H1 (cell line): ENCODE results near the gene CFAP58. TPM values are rescaled to one million over a fixed set of nuclear protein-coding genes. Genes with fewer than 3 reads are reported as not detected.
A peak's percentile ranks its signal among the peaks of the same experiment; 100 is the strongest.

Source experiments
- CTCF ChIA-PET: fragments of 300-600 bp; sonication (Branson Sonifier 250); formaldehyde crosslinking; loops from one replicate; lab custom pipeline; 2021; ENCODE audit not compliant: partially characterized antibody; lab: Charles Lee
- POLR2A ChIA-PET: fragments of 300-600 bp; sonication (Branson Sonifier 250); formaldehyde crosslinking; loops from one replicate; lab custom pipeline; 2021; ENCODE audit warnings: inconsistent platforms; ENCODE audit not compliant: partially characterized antibody; lab: Charles Lee
- DNase-seq, 2 experiments: peaks; one replicate each; pipeline versions ENCODE4 v3.0.0 to v3.0.0-alpha.2; 2010 to 2022; ENCODE audit warnings: low spot score in 2 of 2, low read depth in 1 of 2, mixed read lengths in 1 of 2
- FAIRE-seq: peaks from 2 replicates; lab custom pipeline; 2011; peaks lifted over from hg19 to GRCh38; lab: Jason Lieb, UNC
- H2AFZ ChIP-seq: 2 replicates; pipeline ENCODE4 v1.8.1; 2012; ENCODE audit warnings: low read length, inconsistent platforms
- H2AK5ac ChIP-seq: 2 replicates; pipeline ENCODE4 v1.6.1; 2013; ENCODE audit warnings: low read depth, low read length
- H2BK120ac ChIP-seq: replicated peaks from 2 replicates; pipeline ENCODE3; 2013; ENCODE audit warnings: low read depth, low read length, inconsistent platforms
- H2BK12ac ChIP-seq: 2 replicates; pipeline ENCODE4 v1.6.1; 2013; ENCODE audit warnings: low read depth, low read length
- H2BK15ac ChIP-seq: 2 replicates; pipeline ENCODE4 v1.6.1; 2013; ENCODE audit warnings: low read length
- H2BK20ac ChIP-seq: 2 replicates; pipeline ENCODE4 v1.6.1; 2013; ENCODE audit warnings: low read length
- H2BK5ac ChIP-seq: 2 replicates; pipeline ENCODE4 v1.6.1; 2013; ENCODE audit warnings: low read depth, low read length
- H3K14ac ChIP-seq: 2 replicates; pipeline ENCODE4 v1.6.1; 2013; ENCODE audit warnings: inconsistent platforms; ENCODE audit not compliant: insufficient read length
- H3K18ac ChIP-seq: 2 replicates; pipeline ENCODE4 v1.6.1; 2013; ENCODE audit warnings: low read length; ENCODE audit errors: extremely low read depth
- H3K23ac ChIP-seq: 2 replicates; pipeline ENCODE4 v1.6.1; 2013; ENCODE audit warnings: inconsistent platforms; ENCODE audit not compliant: insufficient read length
- H3K23me2 ChIP-seq: 2 replicates; pipeline ENCODE4 v1.6.1; 2013; ENCODE audit warnings: low read depth, low read length
- H3K27ac ChIP-seq: 2 replicates; pipeline ENCODE4 v1.6.1; 2011; ENCODE audit warnings: low read depth, low read length, inconsistent platforms
- H3K27me3 ChIP-seq, 4 experiments: replicated peaks in 1 of 4; 1 replicate in 1 of 4; 2 replicates in 3 of 4; pipeline versions ENCODE4 v1.6.1 to v1.8.1; 2011 to 2013; ENCODE audit warnings: low read length in 3 of 4, mild to moderate bottlenecking in 3 of 4, inconsistent platforms in 2 of 4, mixed read lengths in 2 of 4, moderate library complexity in 1 of 4; ENCODE audit not compliant: control insufficient read depth in 3 of 4, insufficient read depth in 3 of 4; ENCODE audit errors: extremely low read depth in 1 of 4
- H3K36me3 ChIP-seq, 4 experiments: 2 replicates each; pipeline versions ENCODE4 v1.6.1 to v1.8.1; 2011 to 2013; ENCODE audit warnings: mild to moderate bottlenecking in 4 of 4, low read length in 3 of 4, moderate library complexity in 2 of 4, control low read depth in 1 of 4, inconsistent platforms in 1 of 4; ENCODE audit not compliant: insufficient read depth in 4 of 4, control insufficient read depth in 2 of 4
- H3K4ac ChIP-seq: replicated peaks from 2 replicates; pipeline ENCODE3; 2013; ENCODE audit warnings: low read length, low read depth, mixed read lengths, inconsistent platforms; ENCODE audit not compliant: insufficient read length
- H3K4me1 ChIP-seq, 4 experiments: replicated peaks in 1 of 4; 1 replicate in 1 of 4; 2 replicates in 3 of 4; pipeline versions ENCODE4 v1.6.1 to v1.8.1; 2011 to 2013; ENCODE audit warnings: low read length in 3 of 4, inconsistent platforms in 2 of 4, mixed read lengths in 1 of 4; ENCODE audit not compliant: insufficient read depth in 4 of 4, control insufficient read depth in 3 of 4
- H3K4me2 ChIP-seq, 2 experiments: 2 replicates each; pipeline versions ENCODE4 v1.6.1 to v1.8.1; 2011 to 2013; ENCODE audit warnings: low read depth in 2 of 2, low read length in 2 of 2, control low read depth in 1 of 2, inconsistent platforms in 1 of 2, mild to moderate bottlenecking in 1 of 2; ENCODE audit not compliant: insufficient read depth in 1 of 2
- H3K4me3 ChIP-seq, 4 experiments: fragments of 200-600, 300-600 bp in 1 of 4; sonication (generic), shearing (Covaris generic), sonication (Bioruptor Twin) in 1 of 4; 2 replicates each; pipeline versions ENCODE4 v1.5.1 to v1.8.1; 2011 to 2016; ENCODE audit warnings: low read length in 4 of 4, low read depth in 3 of 4, control low read depth in 2 of 4, inconsistent platforms in 2 of 4, mild to moderate bottlenecking in 2 of 4, mixed read lengths in 1 of 4, moderate library complexity in 1 of 4; ENCODE audit not compliant: insufficient read depth in 2 of 4; ENCODE audit errors: extremely low read depth in 1 of 4
- H3K56ac ChIP-seq: replicated peaks from 2 replicates; pipeline ENCODE3; 2013; ENCODE audit warnings: low read depth, mild to moderate bottlenecking, mixed read lengths, low read length, inconsistent platforms; ENCODE audit not compliant: insufficient read length
- H3K79me1 ChIP-seq: 2 replicates; pipeline ENCODE4 v1.6.1; 2013; ENCODE audit warnings: low read depth, low read length, control low read depth
- H3K79me2 ChIP-seq, 2 experiments: 2 replicates each; pipeline versions ENCODE4 v1.6.1 to v1.8.1; 2012 to 2013; ENCODE audit warnings: low read length in 2 of 2, mild to moderate bottlenecking in 2 of 2, inconsistent platforms in 1 of 2; ENCODE audit not compliant: insufficient read depth in 2 of 2, control insufficient read depth in 1 of 2
- H3K9ac ChIP-seq, 4 experiments: replicated peaks in 1 of 4; 1 replicate in 1 of 4; 2 replicates in 3 of 4; pipeline versions ENCODE4 v1.6.1 to v1.8.1; 2011 to 2013; ENCODE audit warnings: low read depth in 3 of 4, low read length in 3 of 4, control low read depth in 2 of 4, mild to moderate bottlenecking in 2 of 4, moderate library complexity in 2 of 4, inconsistent platforms in 1 of 4; ENCODE audit errors: extremely low read depth in 1 of 4
- H3K9me3 ChIP-seq, 2 experiments: 2 replicates each; pipeline versions ENCODE4 v1.6.1 to v1.8.1; 2012 to 2013; ENCODE audit warnings: mild to moderate bottlenecking in 2 of 2, moderate library complexity in 2 of 2, control low read depth in 1 of 2, inconsistent platforms in 1 of 2, low read depth in 1 of 2, low read length in 1 of 2, mixed read lengths in 1 of 2; ENCODE audit not compliant: insufficient read depth in 2 of 2
- H4K20me1 ChIP-seq, 2 experiments: replicated peaks in 1 of 2; 2 replicates each; pipeline versions ENCODE3 to v1.8.1; 2011 to 2013; ENCODE audit warnings: inconsistent platforms in 2 of 2, low read length in 2 of 2, mild to moderate bottlenecking in 1 of 2; ENCODE audit not compliant: insufficient read depth in 2 of 2, control insufficient read depth in 1 of 2
- H4K5ac ChIP-seq: 2 replicates; pipeline ENCODE4 v1.6.1; 2013; ENCODE audit warnings: low read length, low read depth, mixed read lengths, inconsistent platforms; ENCODE audit not compliant: insufficient read length
- H4K8ac ChIP-seq: 2 replicates; pipeline ENCODE4 v1.8.0; 2013; ENCODE audit warnings: mild to moderate bottlenecking, moderate library complexity, low read length, inconsistent platforms; ENCODE audit not compliant: insufficient read depth; ENCODE audit errors: extremely low read depth
- H4K91ac ChIP-seq: replicated peaks from 2 replicates; pipeline ENCODE3; 2013; ENCODE audit warnings: low read length, mixed read lengths, inconsistent platforms; ENCODE audit not compliant: insufficient read length
- ASH2L ChIP-seq: fragments of 200-600, 300-600 bp; sonication (generic); IDR thresholded peaks from one replicate; pipeline ENCODE4 v1.7.1; 2017; ENCODE audit warnings: low read length
- BRCA1 ChIP-seq: IDR thresholded peaks from 2 replicates; pipeline ENCODE4 v1.6.1; 2012; ENCODE audit warnings: low read depth, low read length, improper control_type of control experiment
- CEBPB ChIP-seq: IDR thresholded peaks from 2 replicates; pipeline ENCODE4 v1.6.1; 2012; ENCODE audit warnings: low read depth, low read length
- CREB1 ChIP-seq: IDR thresholded peaks from 2 replicates; pipeline ENCODE4 v1.6.1; 2012; ENCODE audit warnings: inconsistent platforms
- HDAC2 ChIP-seq, 2 experiments: fragments of 300-600 bp in 1 of 2; sonication (generic) in 1 of 2; IDR thresholded peaks; 2 replicates each; pipeline ENCODE4 v1.6.1; 2011 to 2012; ENCODE audit warnings: low read depth in 2 of 2, low read length in 2 of 2, mild to moderate bottlenecking in 2 of 2, moderate library complexity in 2 of 2, borderline replicate concordance in 1 of 2, inconsistent platforms in 1 of 2
- JUN ChIP-seq: IDR thresholded peaks from 2 replicates; pipeline ENCODE4 v1.6.1; 2011; ENCODE audit warnings: low read depth, mild to moderate bottlenecking, improper control_type of control experiment, low read length
- RBBP5 ChIP-seq: IDR thresholded peaks from 2 replicates; pipeline ENCODE4 v1.7.1; 2012; ENCODE audit warnings: low read depth, mild to moderate bottlenecking, inconsistent platforms, low read length, moderate library complexity, borderline replicate concordance
- RFX5 ChIP-seq: IDR thresholded peaks from 2 replicates; pipeline ENCODE4 v1.6.1; 2011; ENCODE audit warnings: low read depth, low read length, improper control_type of control experiment, borderline replicate concordance
- SIN3A ChIP-seq, 2 experiments: IDR thresholded peaks in 1 of 2; conservative IDR thresholded peaks in 1 of 2; 2 replicates each; pipeline ENCODE4 v1.6.1; 2011 to 2012; ENCODE audit warnings: low read length in 2 of 2, improper control_type of control experiment in 1 of 2, low read depth in 1 of 2, mild to moderate bottlenecking in 1 of 2
- SIX5 ChIP-seq: IDR thresholded peaks from 2 replicates; pipeline ENCODE4 v1.6.1; 2011; ENCODE audit warnings: mild to moderate bottlenecking, low read depth, low read length
- WGBS, 2 experiments: shearing (Covaris generic) in 1 of 2; methylation state at CpG; one replicate each; pipeline versions ENCODE4 v1.1.6 to v1.1.7; 2013 to 2015; ENCODE audit warnings: low lambda C conversion rate in 2 of 2, mixed read lengths in 2 of 2, inconsistent platforms in 1 of 2, low coverage in 1 of 2, missing lambda C conversion rate in 1 of 2; ENCODE audit not compliant: insufficient replicate concordance in 2 of 2, insufficient coverage in 1 of 2, insufficient read length in 1 of 2; ENCODE audit errors: extremely low coverage in 1 of 2, missing lambda C conversion rate in 1 of 2; 5-methylcytosine and 5-hydroxymethylcytosine counted together
- polyA plus RNA-seq, 7 experiments: library from polyadenylated mRNA; depleted of rRNA in 3 of 7; stranded (reverse) in 5 of 7; unstranded in 2 of 7; fragments of >200 nt in 5 of 7; fragments of 200-250 nt in 2 of 7; gene quantifications; 1 replicate in 5 of 7; 2 replicates in 1 of 7; 4 replicates in 1 of 7; pipeline versions ENCODE4 v1.2.1 to v1.2.3, GENCODE V29; 2011 to 2013; ENCODE audit warnings: missing spikeins in 2 of 7, mixed read lengths in 2 of 7
- total RNA-seq: library from RNA; stranded (reverse); fragmentation: NEBNext Ultra II Directional; extraction: Animal tissue kit (Norgen Biotek cat#: 25700); gene quantifications from 2 replicates; pipeline ENCODE4 v1.2.1, GENCODE V29; 2021

The CFAP58 gene
- total and polyA plus RNA-seq, 2 of the 8 experiments (the other 6 are each of a cell fraction or from before 2014, with no cell fraction given): 0.32 to 0.71 TPM

- H2BK20ac ChIP-seq: peak overlapping the region; percentile 37; the same call in 1 of the 2 replicates
- H3K27me3 ChIP-seq: no peaks in the 10 kb centered on the region
- peak overlapping the region; percentile 60 for H2BK120ac ChIP-seq
- no peak overlapping the region for H3K56ac ChIP-seq
- no peaks in the 10 kb centered on the region for H3K9me3 ChIP-seq
- H3K9ac ChIP-seq: peak overlapping the region in 2 of 4 experiments; percentile 39 to 52; a peak in 4 of 7 replicates
- H4K91ac ChIP-seq: peak overlapping the region; percentile 76
- no peak overlapping the region for H2AFZ ChIP-seq
- peaks cover 4 to 88% of the 10 kb centered on the region in 2 experiments; a peak in 3 of 4 replicates for H3K79me2 ChIP-seq
- H2BK12ac ChIP-seq: peak overlapping the region; percentile 42
- peak overlapping the region in 3 of 4 experiments; percentile 17 to 44 (median 24); a peak in 5 of 8 replicates for H3K4me3 ChIP-seq
- 36% methylated on average over 13 of the region's 15 CpGs; no CpG with 5 or more reads in 1 of the 2 experiments for WGBS, 2 experiments
- no peaks in the 10 kb centered on the region for H3K36me3 ChIP-seq
- H3K14ac ChIP-seq: no peak overlapping the region
- POLR2A ChIA-PET: interaction anchor here (0.6 to 4.9 kb wide), 4 partner anchors 10 to 53 kb away, joined by 3 to 37 read pairs (median 6); partner anchors contain the start of gene ITPRIP
- H3K27ac ChIP-seq: peak overlapping the region; percentile 87
- FAIRE-seq: no peak
- peak overlapping the region; percentile 22 for H3K4ac ChIP-seq
- H3K23me2 ChIP-seq: no peaks in the 10 kb centered on the region
- peaks cover 2 to 4% of the 10 kb centered on the region in 2 experiments for H4K20me1 ChIP-seq
- peaks cover 48 to 77% (median 58%) of the 10 kb centered on the region in 4 experiments for H3K4me1 ChIP-seq
- H2BK15ac ChIP-seq: no peak overlapping the region; the same call in 1 of the 2 replicates
- H4K8ac ChIP-seq: peak overlapping the region; percentile 22; the same call in 1 of the 2 replicates
- H2AK5ac ChIP-seq: peak overlapping the region; percentile 78; the same call in 1 of the 2 replicates
- H4K5ac ChIP-seq: peak overlapping the region; percentile 43
- DNase-seq: no peak
- H2BK5ac ChIP-seq: peak overlapping the region; percentile 69; the same call in 1 of the 2 replicates
- peak overlapping the region; percentile 78 for H3K18ac ChIP-seq
- H3K4me2 ChIP-seq: peak overlapping the region; percentile 66 to 79
- H3K23ac ChIP-seq: no peak overlapping the region
- H3K79me1 ChIP-seq: peaks cover 40% of the 10 kb centered on the region
- CTCF ChIA-PET: interaction anchor here (0.8 to 18.5 kb wide), 9 partner anchors 9 to 293 kb away, joined by 3 to 166 read pairs (median 4); partner anchors contain the start of genes CFAP58 and ITPRIP
- TF ChIP-seq ASH2L: peak; percentile 80
- peak; percentile 24; the same call in 1 of the 2 replicates for TF ChIP-seq CREB1
- TF ChIP-seq SIN3A (conservative IDR thresholded peaks at IDR 0.05 in 1 of 2, IDR thresholded peaks at IDR 0.05 in 1 of 2; ENCODE audit: low read depth in 1 of 2, low read length in 2 of 2): peak in 1 of 2 experiments; percentile 47; a peak in 1 of 4 replicates
- TF ChIP-seq SIX5: no peak
- TF ChIP-seq HDAC2 (IDR thresholded peaks at IDR 0.05; ENCODE audit: borderline replicate concordance in 1 of 2, low read depth in 2 of 2, low read length in 2 of 2): 0 out of 4 replicates have a peak, but pooled peaks of 1 of the 2 experiments have one; percentile 48
- TF ChIP-seq JUN: no peak
- peak; percentile 57; the same call in 1 of the 2 replicates for TF ChIP-seq CEBPB
- peak; percentile 48; the same call in 1 of the 2 replicates for TF ChIP-seq RBBP5
- TF ChIP-seq RFX5: no peak
- TF ChIP-seq BRCA1: no peak
Observed at GRCh38 chr10:104328896-104329710, 24.5 kb upstream of the CFAP58 start.
